ENCODE data around the gene NELFB.

NELFB gene

DNA sequence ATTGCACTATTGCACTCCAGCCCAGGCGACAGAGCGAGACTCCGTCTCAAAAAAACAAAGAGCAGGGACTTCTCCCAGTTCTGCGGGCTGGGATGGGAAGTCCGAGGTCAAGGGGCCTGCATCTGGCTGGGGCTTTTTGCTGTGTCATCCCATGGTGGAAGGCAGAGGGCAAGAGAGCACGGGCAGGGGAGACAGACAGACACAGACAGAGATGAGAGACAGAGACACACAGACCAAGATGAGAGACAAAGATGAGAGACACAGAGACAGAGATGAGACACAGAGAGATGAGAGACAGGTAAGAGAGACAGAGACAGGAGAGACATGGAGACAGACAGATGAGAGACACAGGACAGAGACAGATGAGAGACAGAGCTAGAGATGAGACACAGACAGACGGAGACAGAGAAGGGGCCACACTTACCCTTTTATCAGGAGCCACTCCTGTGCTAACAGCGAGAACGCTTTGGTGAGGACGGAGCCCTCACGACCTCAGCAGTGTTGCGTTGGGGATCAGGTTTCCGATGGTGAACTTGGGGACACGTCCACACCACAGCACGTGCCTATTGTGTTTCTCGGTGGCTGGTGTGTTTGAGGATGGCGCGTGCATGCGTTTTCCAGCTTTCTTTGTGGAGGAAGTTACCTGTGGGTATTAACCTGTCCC is 13.5 kb downstream of the NELFB start:
- DNase-seq (ENCODE audit: low spot score), result no peak

DNA sequence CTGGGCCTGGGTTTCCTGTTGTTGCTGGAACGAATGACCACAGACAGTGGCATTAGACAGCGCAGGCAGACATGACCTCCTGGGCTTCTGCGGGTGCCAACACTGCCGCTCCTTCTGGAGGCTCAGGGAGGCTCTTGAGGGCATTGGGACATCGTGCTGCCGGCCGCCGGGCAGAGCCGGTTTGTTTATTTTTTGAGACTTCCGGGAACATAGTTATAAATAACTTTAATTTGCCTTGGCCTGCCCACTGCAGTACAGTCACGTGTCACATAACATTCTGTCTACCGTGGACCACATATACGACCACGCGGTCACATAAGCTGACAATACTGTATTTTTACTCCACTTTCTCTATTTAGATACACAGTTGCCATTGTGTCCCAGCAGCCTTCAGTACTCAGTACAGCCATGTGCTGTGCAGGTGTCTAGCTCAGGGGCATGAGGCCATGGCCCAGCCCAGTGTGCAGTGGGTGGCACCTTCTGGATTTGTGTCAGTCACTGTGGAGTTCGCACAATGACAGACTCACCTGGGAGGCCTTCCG is 14.2 kb downstream of the NELFB start:
- DNase-seq (ENCODE audit: low spot score), result no peak

DNA sequence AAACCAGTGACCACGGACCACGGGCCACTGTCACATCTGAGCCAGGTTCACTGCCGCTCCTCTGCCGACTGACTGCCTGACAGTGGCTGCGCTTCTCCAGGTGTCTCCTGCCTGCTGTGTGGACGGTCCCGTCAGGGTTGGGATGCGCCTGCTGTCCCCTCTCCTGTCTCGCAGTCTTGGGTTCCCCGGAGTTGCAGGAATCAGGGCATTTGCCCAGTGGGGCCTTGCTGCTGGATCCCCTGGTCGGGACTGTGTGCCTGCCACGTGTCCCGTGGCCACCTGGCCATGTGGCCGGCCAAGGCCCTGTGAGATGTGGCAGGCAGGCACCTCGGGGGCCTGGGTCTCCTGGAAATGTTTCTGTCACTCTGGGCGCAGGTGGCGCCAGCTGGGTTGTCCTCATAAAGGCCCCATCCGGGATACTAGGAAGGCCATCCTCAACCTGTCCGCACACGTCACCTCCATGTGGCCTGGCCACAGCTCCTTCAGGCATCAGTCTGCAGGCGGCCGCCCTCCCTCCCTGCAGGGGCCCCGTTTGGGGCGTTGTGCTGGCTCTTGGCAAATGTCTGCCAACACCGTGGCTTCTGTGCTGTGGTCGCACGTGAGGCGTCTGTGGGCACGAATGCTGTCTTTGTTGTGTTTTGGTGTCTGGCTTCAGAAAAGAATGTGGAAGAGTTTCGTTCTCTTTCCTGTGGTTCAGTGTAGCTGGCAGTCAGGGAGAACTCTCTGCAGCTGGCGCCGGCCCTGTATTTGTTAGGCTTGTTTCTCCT is 16.0 kb downstream of the NELFB start:
- DNase-seq (ENCODE audit: low spot score), result no peak

DNA sequence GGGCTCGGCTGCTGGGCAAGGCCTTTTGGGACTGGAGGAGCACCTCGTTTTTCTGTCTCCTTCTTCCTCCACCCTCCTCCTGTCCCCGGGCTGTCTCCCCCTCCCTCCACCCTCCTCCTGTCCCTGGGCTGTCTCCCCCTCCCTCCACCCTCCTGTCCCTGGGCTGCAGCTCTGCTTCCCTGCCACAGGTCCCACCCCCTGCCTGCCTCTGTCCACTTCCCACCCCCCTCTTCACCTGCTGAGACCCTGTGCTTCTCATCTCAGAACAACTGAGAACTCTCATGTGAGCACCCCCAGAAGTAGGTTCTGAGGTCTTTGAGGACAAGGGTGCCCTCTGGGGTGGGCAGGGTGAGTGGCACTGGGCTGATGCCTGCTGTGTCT is 16.6 kb downstream of the NELFB start:
- DNase-seq (ENCODE audit: low spot score), result no peak

DNA sequence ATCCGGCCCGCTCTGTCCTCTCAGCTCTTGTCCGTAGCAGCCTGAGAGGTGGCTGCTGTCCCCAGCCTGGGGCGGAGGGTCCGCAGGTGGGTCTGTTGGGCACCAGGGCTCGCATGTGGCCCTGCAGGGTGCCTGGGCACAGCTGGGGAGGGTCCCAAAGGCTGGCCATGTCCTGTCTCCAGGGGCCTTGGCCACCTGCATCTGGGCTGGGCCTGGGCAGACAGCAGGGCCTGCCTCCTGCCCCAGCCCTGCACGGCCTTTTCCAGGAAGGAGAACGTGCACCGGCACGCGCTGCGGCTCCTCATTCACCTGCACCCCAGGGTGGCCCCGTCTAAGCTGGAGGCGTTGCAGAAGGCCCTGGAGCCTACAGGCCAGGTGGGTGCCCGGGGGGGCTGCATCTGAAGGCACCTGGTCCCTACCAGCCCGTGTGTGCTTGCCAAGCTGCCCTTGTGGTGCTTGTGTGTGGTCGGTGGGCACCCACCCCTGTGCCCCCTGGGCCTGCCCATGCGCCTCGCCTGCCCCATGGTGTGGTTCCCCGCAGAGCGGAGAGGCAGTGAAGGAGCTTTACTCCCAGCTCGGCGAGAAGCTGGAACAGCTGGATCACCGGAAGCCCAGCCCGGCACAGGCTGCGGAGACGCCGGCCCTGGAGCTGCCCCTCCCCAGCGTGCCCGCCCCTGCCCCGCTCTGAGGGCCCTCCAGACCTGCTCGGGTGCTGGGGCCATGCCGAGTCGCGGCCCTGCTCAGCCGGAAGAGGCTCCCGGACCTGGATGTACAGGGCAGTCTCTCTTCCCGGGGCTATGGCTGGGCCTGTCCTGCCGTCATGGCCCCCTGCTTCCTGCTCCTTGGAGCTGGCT is 17.3 kb downstream of the NELFB start:
- no peak for DNase-seq (ENCODE audit: low spot score)

DNA sequence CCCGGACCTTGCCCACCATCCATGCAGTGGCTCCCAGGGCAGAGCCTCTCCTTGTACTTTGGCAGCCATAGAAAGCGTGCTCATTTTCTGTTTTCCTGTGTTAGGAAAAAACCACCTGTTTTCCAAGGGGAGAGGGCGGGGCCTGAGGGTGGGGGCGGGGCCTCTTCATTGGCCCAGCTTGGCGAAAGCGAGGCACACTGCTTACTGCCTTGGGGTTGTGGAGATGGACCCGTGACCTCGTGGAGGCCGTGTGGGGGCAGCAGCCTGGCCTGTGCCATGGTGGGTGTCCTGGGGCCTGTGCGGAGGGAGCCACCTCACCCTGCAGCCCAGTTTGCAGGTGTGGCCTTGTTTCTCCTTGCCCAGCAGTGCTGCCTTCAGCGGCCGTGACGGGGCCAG is 18.0 kb downstream of the NELFB start:
- DNase-seq (ENCODE audit: low spot score), result no peak

DNA sequence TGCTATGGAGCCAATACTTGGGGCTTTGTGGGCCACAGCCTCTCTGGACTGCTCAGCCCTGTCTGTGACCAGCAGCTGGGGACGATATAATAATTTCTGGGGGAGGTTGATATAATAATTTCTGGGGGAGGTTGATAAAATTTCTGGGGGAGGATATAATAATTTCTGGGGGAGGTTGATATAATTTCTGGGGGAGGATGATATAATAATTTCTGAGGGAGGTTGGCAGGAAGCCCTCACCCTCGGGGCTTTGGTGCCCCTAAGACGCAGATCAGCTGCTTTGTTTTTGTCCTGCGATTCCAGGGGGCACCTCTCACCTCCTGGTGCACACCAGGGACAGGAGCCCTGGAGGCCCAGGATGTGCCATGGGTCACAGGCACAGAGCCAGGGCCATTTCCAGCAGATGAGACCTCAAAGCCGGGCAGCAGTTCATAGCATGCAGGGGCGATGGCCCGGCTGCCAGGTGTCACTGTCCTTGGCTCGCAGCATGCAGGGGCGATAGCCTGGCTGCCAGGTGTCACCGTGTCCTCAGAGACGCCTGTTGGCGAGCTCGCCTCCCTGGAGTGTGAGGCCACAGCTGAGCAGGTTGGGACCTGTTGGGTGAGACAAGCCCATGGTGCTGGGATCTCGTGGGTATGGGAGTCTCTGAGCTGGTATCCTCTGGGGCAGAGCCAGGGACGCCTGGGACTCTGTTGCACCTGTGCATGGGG is 18.6 kb downstream of the NELFB start:
- DNase-seq (ENCODE audit: low spot score), result no peak

DNA sequence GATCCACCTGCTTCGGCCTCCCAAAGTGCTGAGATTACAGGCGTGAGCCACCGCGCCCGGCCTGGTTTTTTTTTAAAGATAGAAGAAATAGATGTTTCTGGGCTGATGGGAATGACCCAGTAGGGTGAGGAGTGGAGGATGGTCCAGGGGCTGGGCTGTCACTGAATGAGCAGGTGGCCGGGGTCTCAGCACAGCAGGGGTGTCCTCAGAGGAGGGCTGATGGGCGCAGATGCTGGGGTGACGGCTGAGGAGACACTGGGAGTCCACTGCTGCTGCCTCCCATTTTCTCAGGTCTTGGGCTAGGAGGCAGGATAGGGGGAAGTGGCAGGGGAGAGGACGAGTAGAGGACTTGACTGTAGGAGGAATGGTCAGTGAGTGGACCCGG is 20.1 kb downstream of the NELFB start:
- no peak for DNase-seq (ENCODE audit: low spot score)

DNA sequence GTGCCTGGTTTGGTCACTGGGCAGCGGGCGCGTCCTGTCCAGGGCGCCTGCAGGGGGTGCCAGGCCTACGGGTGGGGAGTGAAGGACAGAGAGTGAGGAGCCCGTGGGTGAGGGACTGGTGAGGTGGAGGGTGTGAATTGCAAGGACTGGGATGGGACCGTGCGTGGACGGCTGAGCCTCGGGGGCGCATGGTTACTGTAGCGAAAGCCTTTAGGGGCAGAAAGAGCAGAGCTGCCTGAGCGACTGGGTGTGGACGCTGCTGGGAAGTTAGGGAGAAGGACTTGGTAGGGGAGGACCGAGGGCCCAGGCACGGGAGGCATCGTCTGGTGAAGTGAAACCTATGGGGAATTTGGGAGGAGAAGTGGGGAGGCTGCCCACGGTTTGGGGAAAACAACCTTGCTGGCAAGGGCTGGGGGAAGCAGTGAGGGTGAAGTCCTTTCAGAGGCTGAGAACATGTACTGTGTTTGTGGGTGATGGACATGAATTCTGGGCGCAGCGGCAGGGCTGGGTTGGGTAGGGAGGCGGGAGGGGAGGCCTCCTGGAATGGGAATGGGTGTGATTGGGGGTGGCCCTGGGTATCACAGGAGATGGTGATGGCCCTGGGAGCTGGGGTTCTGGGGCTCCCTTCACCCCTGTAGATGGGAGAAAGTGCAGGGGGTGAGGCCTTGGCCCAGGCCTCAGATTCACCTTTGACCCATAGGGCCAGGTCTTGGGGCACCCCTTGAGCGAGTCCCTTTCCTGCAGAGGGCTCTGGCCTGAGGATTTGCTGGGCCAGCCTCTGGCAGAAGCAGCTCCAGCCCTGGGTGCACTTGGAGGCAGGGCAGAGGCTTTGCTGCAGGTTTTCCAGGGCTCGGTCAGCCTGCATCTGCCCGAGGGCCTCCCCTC is 20.7 kb downstream of the NELFB start:
- DNase-seq (ENCODE audit: low spot score), result no peak

DNA sequence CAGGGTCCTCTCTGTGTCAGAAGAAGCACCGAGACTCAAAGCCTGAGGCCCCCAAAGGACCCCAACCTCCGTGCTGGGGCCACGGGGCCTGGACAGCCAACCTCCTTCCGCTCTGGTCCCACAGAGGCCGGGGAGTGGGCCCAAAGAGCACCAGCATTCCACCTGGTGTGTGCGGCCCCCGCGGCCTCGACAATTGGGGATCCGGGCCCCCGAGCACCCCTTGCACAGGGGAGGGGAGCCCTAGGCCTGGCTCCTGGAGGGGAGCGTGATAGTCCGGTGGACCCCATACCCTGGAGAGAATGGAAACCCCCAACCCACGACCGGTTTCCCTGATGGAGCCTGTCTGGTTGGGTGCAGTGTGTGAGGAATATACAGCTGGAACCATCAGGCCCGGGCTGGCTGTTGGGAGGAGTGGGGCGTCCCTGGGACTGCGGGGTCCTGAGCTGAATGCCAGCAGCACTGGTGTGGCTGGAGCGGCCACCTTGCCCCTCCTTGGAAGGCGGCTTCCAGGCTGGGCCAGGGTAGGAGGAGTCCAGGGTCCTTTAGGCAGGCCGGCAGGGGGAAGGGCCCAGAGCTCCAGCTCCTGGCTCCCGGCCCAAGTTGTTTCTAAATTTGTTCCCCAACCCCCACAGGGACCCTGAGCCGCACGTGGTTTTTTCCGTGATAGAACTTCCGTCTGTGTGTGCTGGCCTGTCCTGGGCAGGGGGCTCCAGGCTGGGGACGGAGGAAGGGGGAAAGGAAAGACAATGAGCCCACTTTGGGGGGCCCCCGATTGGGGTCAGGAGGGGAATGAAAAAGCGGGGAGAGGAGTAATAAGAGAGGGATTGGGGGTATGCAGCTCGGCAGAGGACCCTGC is 21.6 kb downstream of the NELFB start:
- no peak for DNase-seq (ENCODE audit: low spot score)

DNA sequence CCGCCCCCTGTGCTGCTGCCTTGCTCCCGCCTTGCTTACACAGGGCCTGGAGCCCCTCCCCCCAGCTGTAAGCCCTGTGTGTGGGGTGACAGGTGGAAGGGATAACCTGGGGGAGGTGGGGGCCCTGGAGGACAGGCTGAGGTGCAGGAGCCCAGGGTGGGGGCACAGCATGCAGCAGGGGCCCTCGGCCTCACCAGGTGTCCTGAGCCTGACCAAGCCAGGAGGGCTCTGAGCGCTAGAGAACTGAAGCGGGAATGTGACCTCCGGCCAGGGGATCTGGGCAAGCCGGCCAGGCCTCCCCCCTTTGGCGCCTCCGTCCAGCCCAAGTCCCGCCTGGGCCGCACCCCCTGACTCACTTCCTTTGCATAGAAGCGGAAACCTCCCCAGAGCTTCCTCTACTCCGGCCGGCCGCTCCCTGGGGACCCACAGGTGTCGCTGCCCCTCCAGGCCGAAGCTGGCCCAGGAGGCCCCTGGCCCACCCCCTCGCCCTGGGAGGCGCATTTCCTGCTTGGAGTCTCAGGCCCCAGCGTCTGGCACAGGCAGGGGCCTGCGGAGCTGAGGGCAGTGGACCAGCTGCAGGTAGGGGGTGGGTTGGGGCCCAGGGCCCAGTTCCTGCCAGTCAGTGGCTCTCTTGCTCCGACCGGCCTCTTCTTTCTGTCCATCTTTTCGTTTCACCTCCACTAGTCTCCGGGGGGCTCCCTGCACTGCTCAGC is 22.4 kb downstream of the NELFB start, which contains the start of gene TOR4A:
Gene TOR4A (plus strand): TSS at position 398 of the 713 bp plus-strand sequence. CDS start 964 bp downstream, outside the sequence.
- DNase-seq (ENCODE audit: low spot score), result peak; percentile 82

DNA sequence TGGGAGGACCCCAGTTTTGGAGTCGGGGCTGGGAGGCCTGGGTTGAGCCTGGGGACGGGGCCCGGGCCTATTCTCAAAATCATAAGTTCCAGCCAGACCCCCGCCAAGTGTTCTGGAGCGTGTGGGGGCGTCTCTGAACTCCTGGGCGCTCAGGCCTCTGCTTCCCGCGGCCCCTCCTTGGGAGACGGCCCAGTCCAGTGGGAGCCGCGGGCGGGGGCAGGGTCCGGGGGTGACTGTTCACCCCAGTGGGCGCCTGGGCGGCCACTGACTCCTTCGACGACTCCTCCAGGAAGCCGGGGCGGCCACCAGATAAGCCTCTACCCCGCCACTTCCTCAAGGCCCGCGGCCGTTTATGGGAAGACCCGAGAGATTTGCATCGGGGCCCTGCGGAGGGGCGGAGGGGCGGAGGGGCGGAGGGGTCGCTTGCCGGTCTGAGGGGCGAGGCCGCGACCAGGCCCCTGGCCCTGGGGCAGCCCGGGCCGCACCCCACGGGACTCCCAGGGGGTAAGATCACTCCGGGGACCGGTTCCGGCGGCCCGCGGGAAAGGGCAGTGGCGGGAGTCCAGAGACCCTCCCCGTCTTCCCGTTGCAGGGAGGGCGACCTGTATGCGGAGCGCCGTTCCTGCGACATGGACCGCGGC is 23.1 kb downstream of the NELFB start:
- no peak for DNase-seq (ENCODE audit: low spot score)

DNA sequence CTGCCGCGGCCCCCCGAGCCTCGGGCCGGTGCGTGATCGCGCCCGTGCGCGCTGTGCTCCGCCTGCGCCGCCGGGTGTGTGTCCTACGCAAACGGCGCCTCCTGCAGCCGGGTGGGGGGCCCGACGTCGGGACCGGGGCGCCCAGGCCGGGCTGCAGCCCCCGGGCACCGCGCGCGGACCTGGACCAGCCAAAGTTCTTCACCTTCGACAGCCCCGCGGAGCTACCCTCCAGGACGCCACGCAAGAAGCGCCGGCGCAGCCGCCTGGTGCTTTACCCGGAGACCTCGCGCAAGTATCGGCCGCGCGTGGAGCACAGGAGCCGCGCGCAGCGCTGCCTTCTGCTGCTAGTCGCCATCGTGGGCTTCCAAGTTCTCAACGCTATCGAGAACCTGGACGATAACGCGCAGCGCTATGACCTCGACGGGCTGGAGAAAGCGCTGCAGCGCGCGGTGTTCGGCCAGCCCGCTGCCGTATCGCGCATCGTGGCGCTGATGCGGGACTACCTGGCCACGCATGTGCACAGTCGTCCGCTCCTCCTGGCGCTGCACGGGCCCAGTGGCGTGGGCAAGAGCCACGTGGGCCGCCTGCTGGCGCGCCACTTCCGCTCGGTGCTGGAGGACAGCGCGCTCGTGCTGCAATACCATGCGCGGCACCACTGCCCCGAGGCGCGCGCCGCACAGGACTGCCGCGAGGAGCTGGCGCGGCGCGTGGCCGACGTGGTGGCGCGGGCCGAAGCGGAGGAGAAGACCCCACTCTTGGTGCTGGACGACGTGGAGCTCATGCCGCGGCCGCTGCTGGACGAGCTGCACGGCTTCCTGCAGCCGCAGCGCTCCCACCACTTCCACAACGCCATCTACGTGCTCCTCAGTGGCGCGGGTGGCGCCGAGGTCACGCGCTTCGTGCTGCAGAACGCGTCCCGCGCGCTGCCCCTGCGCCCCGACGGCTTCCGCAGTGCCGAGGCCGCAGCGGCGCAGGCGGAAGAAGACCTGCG is 23.9 kb downstream of the NELFB start:
- DNase-seq (ENCODE audit: low spot score), result no peak

DNA sequence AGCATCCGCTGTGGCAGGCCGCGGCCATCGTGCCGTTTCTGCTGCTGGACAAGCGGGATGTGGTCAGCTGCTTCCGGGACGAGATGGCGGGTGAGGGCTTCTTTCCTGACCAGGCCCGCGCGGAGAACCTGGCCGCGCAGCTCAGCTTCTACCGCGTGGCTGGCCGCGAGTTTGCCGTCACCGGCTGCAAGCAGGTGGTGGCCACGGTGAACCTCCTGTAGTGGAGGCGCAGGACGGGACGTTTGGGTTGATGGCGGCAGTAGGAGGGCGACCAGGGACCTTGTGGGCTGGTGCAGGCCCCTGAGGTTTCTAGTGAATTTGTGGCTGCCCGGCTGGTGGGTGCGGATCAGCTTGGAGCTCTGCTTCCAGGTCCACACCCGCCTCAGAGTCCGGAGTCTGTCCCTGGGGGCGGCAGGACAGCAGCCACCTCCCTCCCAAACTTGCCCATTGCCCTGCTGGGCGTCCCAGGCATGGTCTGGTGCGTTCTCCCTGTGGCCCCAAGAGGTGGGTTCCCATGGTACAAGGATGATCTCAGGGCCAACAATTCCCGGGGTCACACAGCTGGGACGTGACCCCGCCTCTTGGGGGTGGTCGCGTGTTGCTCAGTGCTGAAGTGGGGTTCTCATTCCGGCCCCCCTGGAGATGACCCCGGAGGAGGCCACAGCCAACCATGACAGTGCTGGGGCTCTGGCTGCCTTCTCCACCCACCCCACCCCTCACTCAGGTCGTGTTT is 24.8 kb downstream of the NELFB start:
- DNase-seq (ENCODE audit: low spot score), result no peak

DNA sequence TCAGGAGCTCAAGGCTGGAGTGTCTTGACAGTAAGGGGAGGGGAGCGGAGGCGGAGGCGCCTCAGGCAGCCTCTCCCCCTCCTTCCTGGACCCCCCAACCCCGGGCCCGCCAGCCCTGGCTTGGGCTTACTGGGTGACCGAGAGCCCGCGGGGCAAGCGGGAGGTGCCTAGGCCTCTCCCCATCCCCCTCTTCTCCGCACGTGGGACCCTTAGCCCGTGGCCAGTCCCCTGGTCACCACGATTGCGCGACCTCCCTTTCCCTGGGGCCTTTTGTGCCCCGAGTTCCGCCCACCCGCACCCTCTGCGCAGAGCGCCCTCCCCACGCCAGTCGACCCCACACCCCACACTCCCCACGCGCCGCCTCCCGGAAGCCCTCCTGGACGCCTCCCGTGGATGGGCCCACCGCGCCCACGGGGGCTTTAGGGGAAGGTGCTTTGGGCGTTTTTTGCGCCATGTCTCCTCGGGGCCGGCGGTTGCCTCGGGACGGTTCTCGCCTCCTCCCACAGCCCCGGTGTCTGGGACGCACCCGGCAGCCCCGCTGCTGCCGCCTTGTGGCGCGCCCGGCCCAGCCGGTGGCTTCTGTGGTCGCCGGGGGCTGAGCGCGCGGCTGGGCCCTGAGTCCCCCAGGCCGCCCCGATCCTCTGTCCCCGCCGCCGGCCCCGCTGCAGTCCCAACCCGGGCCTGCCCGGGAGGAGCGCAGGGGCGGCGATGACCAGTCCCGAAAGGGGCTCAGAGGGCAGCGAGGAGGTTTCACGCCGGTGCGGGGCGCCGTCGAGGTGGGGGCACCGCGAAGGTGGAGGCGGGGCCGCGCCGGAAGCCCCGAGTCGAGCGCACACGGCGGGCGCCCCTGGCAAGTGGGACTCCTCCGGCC is 25.6 kb downstream of the NELFB start:
- no peak for DNase-seq (ENCODE audit: low spot score)

Data from SW480 (cell line).